ENCODE measurements around the gene ANO7. TPM values are rescaled to one million over a fixed set of nuclear protein-coding genes. Genes with fewer than 3 reads are reported as not detected.

ANO7 gene
- total RNA-seq, 1 donor, result 0.43 TPM

DNA sequence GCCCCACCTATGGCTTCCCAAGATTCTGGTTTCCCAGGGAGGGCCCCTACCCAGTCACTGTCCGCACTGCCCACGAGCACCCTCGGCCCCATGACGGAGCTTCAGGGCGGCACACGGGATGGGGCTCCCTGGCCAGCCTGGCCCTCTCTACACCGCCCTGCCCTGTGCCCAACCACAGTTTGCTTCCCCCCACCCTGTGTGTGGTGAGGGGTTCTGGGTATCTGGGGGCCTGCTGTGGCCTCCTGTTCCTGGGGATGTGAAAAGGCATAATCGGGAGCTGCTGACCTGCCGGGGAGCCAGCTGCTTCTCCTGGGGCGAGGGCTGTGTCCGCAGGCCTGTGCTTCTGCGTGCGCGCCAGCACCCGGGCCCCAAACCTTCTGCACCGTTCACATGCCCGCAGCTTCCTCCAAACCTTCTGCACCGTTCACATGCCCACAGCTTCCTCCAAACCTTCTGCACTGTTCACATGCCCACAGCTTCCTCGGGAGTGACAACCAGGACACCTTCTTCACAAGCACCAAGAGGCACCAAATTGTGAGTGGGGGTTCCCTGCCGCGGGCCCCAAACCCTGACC, 12.4 kb downstream of the ANO7 start:
- TF ChIP-seq, protein P1, sequence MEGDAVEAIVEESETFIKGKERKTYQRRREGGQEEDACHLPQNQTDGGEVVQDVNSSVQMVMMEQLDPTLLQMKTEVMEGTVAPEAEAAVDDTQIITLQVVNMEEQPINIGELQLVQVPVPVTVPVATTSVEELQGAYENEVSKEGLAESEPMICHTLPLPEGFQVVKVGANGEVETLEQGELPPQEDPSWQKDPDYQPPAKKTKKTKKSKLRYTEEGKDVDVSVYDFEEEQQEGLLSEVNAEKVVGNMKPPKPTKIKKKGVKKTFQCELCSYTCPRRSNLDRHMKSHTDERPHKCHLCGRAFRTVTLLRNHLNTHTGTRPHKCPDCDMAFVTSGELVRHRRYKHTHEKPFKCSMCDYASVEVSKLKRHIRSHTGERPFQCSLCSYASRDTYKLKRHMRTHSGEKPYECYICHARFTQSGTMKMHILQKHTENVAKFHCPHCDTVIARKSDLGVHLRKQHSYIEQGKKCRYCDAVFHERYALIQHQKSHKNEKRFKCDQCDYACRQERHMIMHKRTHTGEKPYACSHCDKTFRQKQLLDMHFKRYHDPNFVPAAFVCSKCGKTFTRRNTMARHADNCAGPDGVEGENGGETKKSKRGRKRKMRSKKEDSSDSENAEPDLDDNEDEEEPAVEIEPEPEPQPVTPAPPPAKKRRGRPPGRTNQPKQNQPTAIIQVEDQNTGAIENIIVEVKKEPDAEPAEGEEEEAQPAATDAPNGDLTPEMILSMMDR (IDR thresholded peaks at IDR 0.05; ENCODE audit: insufficient read depth, low read depth, low read length), result no peak
- no peak for DNase-seq (ENCODE audit: low read depth)
- H3K4me3 ChIP-seq (ENCODE audit: low read depth, low read length), result no peak overlapping the region

DNA sequence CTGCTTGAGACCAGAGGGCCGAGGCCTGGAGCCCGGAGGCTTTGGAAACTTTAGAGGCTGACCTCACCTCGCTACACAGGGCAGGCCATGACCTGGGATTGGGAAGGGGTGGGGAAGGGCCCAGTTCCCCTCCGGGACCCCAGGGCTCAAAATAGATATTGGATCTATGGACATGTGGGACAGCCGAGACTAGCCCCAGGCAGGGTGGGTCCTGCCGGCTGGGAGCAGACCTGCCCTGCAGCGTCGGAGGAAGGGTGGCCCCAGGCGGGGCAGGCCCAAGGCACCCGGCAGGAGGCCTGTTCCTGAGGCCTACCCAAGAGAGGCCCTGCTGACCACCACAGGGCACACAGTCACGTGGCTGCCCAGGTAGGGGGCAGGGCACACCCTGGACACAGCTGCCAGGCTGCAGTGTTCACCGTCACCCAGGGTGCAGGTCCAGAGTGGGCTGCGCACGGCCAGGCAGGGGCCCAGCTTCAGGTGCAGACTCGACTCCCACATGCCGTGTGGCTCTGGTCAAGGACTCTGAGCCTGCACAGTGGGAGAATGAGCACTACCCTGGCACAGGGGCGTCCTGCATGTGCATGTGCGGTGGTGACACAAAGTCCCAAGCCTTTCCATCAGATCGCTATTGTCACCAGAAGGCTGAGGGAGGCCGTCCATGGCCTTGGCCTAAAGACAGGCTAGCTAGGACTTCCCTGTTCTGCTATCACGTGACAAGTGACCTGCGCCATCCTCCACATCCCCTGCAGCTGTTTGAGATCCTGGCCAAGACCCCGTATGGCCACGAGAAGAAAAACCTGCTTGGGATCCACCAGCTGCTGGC, 13.2 kb downstream of the ANO7 start:
- H3K4me3 ChIP-seq (ENCODE audit: low read depth, low read length), result no peak overlapping the region
- TF ChIP-seq, protein P1 (IDR thresholded peaks at IDR 0.05; ENCODE audit: insufficient read depth, low read depth, low read length), result no peak
- no peak for DNase-seq (ENCODE audit: low read depth)

DNA sequence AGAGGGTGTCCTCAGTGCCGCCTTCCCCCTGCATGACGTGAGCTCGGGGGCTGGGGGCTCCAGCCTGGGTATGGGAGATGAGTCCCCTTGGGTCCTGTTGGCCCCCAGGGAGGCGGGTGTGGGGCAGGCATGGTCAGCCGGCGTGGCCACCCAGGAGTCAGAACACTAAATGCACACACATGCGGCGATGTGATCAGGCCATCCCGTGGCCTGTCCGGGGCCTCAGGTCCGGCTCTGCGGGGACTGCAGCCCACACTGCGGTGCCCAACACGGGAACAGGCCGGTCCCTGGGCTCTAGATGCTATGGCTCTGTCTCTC, 13.8 kb downstream of the ANO7 start:
- no peak overlapping the region for H3K4me3 ChIP-seq (ENCODE audit: low read depth, low read length)
- DNase-seq (ENCODE audit: low read depth), result no peak
- TF ChIP-seq, protein P1 (IDR thresholded peaks at IDR 0.05; ENCODE audit: insufficient read depth, low read depth, low read length), result no peak

DNA sequence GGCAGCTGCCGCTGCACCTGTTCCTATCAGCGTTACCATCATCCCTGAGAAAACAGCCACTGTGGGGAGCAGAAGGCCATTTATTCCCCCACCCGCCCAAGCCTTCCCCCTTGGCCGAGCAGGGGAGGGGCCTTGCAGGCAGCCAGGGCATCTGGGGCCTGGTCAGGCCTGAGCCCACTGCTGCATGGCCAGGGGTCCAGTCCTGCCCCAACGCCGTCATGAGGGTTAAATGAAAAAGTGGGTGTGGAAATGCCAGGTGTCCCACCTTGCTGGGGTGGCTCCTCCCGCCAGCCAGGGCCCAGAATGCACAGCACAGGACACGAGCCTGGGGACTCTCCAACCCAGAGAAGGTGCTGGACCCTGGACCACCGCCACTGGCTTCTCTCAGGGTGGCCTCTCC, 14.2 kb downstream of the ANO7 start:
- no peak overlapping the region for H3K4me3 ChIP-seq (ENCODE audit: low read depth, low read length)
- TF ChIP-seq, protein P1 (IDR thresholded peaks at IDR 0.05; ENCODE audit: insufficient read depth, low read depth, low read length), result no peak
- DNase-seq (ENCODE audit: low read depth), result no peak

DNA sequence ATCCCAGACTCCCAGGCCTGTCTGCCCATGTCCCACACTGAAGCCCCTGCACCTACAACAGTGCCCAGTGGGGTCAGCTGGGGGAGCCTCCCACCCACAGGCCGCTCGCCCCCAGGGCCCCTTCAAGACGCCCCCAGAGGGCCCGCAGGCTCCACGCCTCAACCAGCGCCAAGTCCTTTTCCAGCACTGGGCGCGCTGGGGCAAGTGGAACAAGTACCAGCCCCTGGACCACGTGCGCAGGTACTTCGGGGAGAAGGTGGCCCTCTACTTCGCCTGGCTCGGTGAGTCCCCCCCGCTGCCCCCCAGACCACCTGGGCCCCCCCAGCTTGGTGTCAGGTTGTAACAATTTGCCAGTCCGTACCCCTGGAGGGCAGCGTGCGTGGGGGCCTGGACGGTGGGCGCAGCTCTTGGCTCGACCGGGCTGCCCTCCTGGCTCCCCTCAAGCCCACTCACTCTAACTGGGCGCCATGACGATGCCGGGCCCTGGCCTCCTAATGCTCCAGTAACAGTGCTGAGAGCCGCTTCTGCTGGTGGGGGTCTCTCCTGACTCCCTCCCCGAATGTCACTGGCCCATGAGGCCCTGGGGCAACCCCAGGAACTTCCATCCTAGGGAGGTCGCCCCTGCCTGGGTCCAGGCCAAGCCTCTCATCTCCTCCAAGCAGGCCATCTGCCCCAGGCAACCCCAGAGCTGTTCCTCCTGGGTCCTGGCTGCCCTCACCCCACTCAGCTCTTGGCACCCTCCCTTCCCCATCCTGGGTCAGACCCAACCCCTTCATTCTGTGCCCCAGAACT, 14.9 kb downstream of the ANO7 start:
- no peak for DNase-seq (ENCODE audit: low read depth)
- TF ChIP-seq, protein P1 (IDR thresholded peaks at IDR 0.05; ENCODE audit: insufficient read depth, low read depth, low read length), result no peak
- H3K4me3 ChIP-seq (ENCODE audit: low read depth, low read length), result no peak overlapping the region

DNA sequence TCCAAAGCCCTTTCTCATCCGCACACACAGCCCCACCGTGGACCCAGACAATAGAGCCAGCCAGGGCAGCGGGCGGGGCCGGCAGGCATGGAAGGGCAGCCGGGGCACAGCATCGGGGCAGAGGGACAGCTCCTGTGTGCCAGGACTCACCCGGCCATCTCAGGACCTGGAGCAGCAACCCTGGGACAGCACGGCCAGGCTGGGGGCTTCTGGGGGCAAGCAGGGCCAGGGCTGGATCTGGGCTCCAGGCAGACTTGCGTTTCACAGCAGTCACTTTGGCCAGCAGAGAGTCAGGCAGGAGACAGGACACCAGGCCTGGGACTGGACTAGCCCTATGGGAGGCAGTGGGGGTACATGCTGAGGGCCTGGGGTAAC, 15.5 kb downstream of the ANO7 start:
- TF ChIP-seq, protein P1 (IDR thresholded peaks at IDR 0.05; ENCODE audit: insufficient read depth, low read depth, low read length), result no peak
- no peak for DNase-seq (ENCODE audit: low read depth)
- H3K4me3 ChIP-seq (ENCODE audit: low read depth, low read length), result no peak overlapping the region
